H1 (cell line): ENCODE data around the gene LAMTOR4. TPM values are rescaled to one million over a fixed set of nuclear protein-coding genes. Genes with fewer than 3 reads are reported as not detected.

ENCODE experiments used
- ASH2L ChIP-seq: fragments of 200-600, 300-600 bp; sonication (generic); IDR thresholded peaks from one replicate; pipeline ENCODE4 v1.7.1; 2017; ENCODE audit warnings: low read length
- CEBPB ChIP-seq: IDR thresholded peaks from 2 replicates; pipeline ENCODE4 v1.6.1; 2012; ENCODE audit warnings: low read depth, low read length
- CTBP2 ChIP-seq: IDR thresholded peaks from 2 replicates; pipeline ENCODE4 v1.7.0; 2011; ENCODE audit warnings: borderline replicate concordance, mild to moderate bottlenecking, moderate library complexity, mixed read lengths, low read length; ENCODE audit not compliant: insufficient read depth, insufficient read length
- EP300 ChIP-seq, 2 experiments: IDR thresholded peaks; 1 replicate in 1 of 2; 2 replicates in 1 of 2; pipeline ENCODE4 v1.6.1; 2011 to 2012; ENCODE audit warnings: low read depth in 2 of 2, low read length in 2 of 2, mild to moderate bottlenecking in 2 of 2, borderline replicate concordance in 1 of 2, inconsistent platforms in 1 of 2, moderate library complexity in 1 of 2
- EZH2 ChIP-seq: fragments of 200-600 bp; sonication (generic); IDR thresholded peaks from 2 replicates; pipeline ENCODE4 v1.7.1; 2012; ENCODE audit warnings: low read depth, mild to moderate bottlenecking, moderate library complexity, low read length, inconsistent platforms; ENCODE audit not compliant: severe bottlenecking
- GABPA ChIP-seq: IDR thresholded peaks from 2 replicates; pipeline ENCODE4 v1.6.1; 2011; ENCODE audit warnings: mild to moderate bottlenecking, low read length, moderate library complexity, borderline replicate concordance; ENCODE audit not compliant: insufficient read depth
- HDAC2 ChIP-seq, 2 experiments: fragments of 300-600 bp in 1 of 2; sonication (generic) in 1 of 2; IDR thresholded peaks; 2 replicates each; pipeline ENCODE4 v1.6.1; 2011 to 2012; ENCODE audit warnings: low read depth in 2 of 2, low read length in 2 of 2, mild to moderate bottlenecking in 2 of 2, moderate library complexity in 2 of 2, borderline replicate concordance in 1 of 2, inconsistent platforms in 1 of 2
- JUN ChIP-seq: IDR thresholded peaks from 2 replicates; pipeline ENCODE4 v1.6.1; 2011; ENCODE audit warnings: low read depth, mild to moderate bottlenecking, improper control_type of control experiment, low read length
- KDM5A ChIP-seq: fragments of 200-600 bp; IDR thresholded peaks from 2 replicates; pipeline ENCODE4 v1.7.1; 2012; ENCODE audit warnings: mild to moderate bottlenecking, low read length, inconsistent platforms, mixed read lengths
- MAFK ChIP-seq: IDR thresholded peaks from 2 replicates; pipeline ENCODE4 v1.6.1; 2012; ENCODE audit warnings: low read depth, mild to moderate bottlenecking, improper control_type of control experiment, low read length
- MAX ChIP-seq: IDR thresholded peaks from 2 replicates; pipeline ENCODE4 v1.6.1; 2012; ENCODE audit warnings: inconsistent platforms
- NANOG ChIP-seq: IDR thresholded peaks from 2 replicates; pipeline ENCODE4 v1.6.1; 2011; ENCODE audit warnings: low read length, low read depth, mild to moderate bottlenecking, inconsistent platforms; ENCODE audit not compliant: insufficient read depth, poor library complexity, severe bottlenecking
- POLR2AphosphoS5 ChIP-seq: IDR thresholded peaks from 2 replicates; pipeline ENCODE4 v1.6.1; 2011; ENCODE audit warnings: low read depth, low read length
- RNF2 ChIP-seq: fragments of 200-900, 300-1000 bp; sonication (generic); IDR thresholded peaks from 2 replicates; pipeline ENCODE4 v1.7.1; 2016; ENCODE audit warnings: borderline replicate concordance, low read depth, mild to moderate bottlenecking, antibody characterized with exemption, low read length; ENCODE audit not compliant: poor library complexity, severe bottlenecking; ENCODE audit errors: missing control alignments
- SIN3A ChIP-seq, 2 experiments: IDR thresholded peaks in 1 of 2; conservative IDR thresholded peaks in 1 of 2; 2 replicates each; pipeline ENCODE4 v1.6.1; 2011 to 2012; ENCODE audit warnings: low read length in 2 of 2, improper control_type of control experiment in 1 of 2, low read depth in 1 of 2, mild to moderate bottlenecking in 1 of 2
- SIRT6 ChIP-seq: IDR thresholded peaks from one replicate; pipeline ENCODE4 v1.7.1; 2012; ENCODE audit warnings: low read length, inconsistent platforms
- SP2 ChIP-seq: IDR thresholded peaks from 2 replicates; pipeline ENCODE4 v1.6.1; 2012; ENCODE audit warnings: mild to moderate bottlenecking, low read length, inconsistent platforms
- SUZ12 ChIP-seq: fragments of 200-600 bp; sonication (generic); IDR thresholded peaks from 2 replicates; pipeline ENCODE4 v1.6.1; 2012; ENCODE audit warnings: mild to moderate bottlenecking, inconsistent platforms, low read length, moderate library complexity, mixed read lengths
- TAF1 ChIP-seq: IDR thresholded peaks from 2 replicates; pipeline ENCODE4 v1.6.1; 2011; ENCODE audit warnings: mild to moderate bottlenecking, low read depth, low read length
- USF2 ChIP-seq: IDR thresholded peaks from 2 replicates; pipeline ENCODE4 v1.6.1; 2011; ENCODE audit warnings: low read length, improper control_type of control experiment
- ZNF274 ChIP-seq: IDR thresholded peaks from 2 replicates; pipeline ENCODE4 v1.7.0; 2012; ENCODE audit warnings: low read length, borderline replicate concordance; ENCODE audit errors: extremely low read depth
- polyA plus RNA-seq, 7 experiments: library from polyadenylated mRNA; depleted of rRNA in 3 of 7; stranded (reverse) in 5 of 7; unstranded in 2 of 7; fragments of >200 nt in 5 of 7; fragments of 200-250 nt in 2 of 7; gene quantifications; 1 replicate in 5 of 7; 2 replicates in 1 of 7; 4 replicates in 1 of 7; pipeline versions ENCODE4 v1.2.1 to v1.2.3, GENCODE V29; 2011 to 2013; ENCODE audit warnings: missing spikeins in 2 of 7, mixed read lengths in 2 of 7
- total RNA-seq: library from RNA; stranded (reverse); fragmentation: NEBNext Ultra II Directional; extraction: Animal tissue kit (Norgen Biotek cat#: 25700); gene quantifications from 2 replicates; pipeline ENCODE4 v1.2.1, GENCODE V29; 2021

The LAMTOR4 gene
- total and polyA plus RNA-seq, 2 of the 8 experiments (the other 6 are each of a cell fraction or from before 2014, with no cell fraction given), result 153 to 622 TPM

GRCh38 chr7:100119072-100119969 is 29.4 kb upstream of the LAMTOR4 start, which contains the start of the genes CNPY4 and TAF6 (continued):
- TF ChIP-seq CTBP2 (no peak), SIN3A (conservative IDR thresholded peaks at IDR 0.05 in 1 of 2, IDR thresholded peaks at IDR 0.05 in 1 of 2; ENCODE audit: low read depth in 1 of 2, low read length in 2 of 2) (peak; percentile 39 to 57; a peak in 2 of 4 replicates), RNF2 (no peak), ASH2L (peak; percentile 82), CEBPB (no peak), EP300 (IDR thresholded peaks at IDR 0.05; ENCODE audit: borderline replicate concordance in 1 of 2, low read depth in 2 of 2, low read length in 2 of 2) (no peak), NANOG (no peak), TAF1 (peak; percentile 100), USF2 (no peak), SUZ12 (no peak), KDM5A (peak; percentile 84), GABPA (no peak), HDAC2 (IDR thresholded peaks at IDR 0.05; ENCODE audit: borderline replicate concordance in 1 of 2, low read depth in 2 of 2, low read length in 2 of 2) (peak; percentile 8 to 58; a peak in 2 of 4 replicates), JUN (no peak), MAFK (no peak), POLR2AphosphoS5 (peak; percentile 44; the same call in 1 of the 2 replicates), SP2 (no peak), MAX (peak; percentile 31; the same call in 1 of the 2 replicates), SIRT6 (no peak), ZNF274 (no peak), EZH2 (no peak)
